Measurements from ENCODE around the gene KIRREL3. TPM values are rescaled to one million over a fixed set of nuclear protein-coding genes. Genes with fewer than 3 reads are reported as not detected.

The KIRREL3 gene
- total and polyA plus RNA-seq, 2 of the 8 experiments (the other 6 are each of a cell fraction or from before 2014, with no cell fraction given): 0.29 to 0.32 TPM

DNA sequence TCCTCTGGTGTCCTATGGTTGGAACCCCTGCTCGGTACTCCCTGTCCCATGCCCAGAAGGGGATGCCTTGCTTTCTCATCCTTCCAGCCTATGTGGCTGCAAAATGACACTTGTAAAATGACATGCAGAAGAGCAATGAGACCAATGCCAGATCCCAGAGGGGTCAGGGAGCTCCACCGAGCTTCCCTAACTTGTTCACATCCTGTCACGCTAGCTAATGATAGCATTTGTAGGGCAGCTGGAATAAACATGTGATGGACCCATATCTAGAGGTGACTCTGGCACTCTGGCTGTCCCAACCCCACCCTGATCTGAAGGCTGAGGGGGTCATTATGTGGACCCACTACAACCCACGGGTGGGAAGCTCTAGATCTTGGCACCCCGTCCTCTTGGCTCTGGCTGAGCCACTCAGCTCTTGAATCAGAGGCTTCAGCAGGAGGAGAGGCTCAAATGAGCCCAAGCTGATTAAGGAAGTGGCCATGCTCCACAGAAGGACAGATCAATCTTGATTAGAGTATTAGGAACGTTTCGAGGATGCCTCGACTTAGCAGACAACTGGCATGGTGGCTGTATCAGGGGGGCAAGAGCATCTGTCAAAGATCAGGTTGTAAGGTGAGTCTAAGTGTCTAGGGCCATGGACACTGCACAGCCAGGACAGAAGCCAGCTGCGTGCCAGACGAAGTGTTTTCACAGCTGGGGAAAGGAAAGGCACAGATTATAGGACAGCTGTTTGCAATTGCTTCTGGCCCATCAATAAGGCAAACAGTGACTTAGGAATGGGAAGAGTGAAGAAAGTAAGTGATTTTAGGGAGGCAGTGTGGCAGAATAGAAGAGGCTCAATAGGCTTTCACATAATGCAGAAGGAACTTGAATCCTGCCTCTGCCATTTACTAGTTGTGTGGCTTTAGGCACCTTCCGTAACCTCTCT lies 182.8 kb downstream of the KIRREL3 start:
- no peak overlapping the region for H3K14ac ChIP-seq (ENCODE audit: insufficient read length)
- H3K36me3 ChIP-seq (ENCODE audit: control insufficient read depth in 2 of 4, insufficient read depth in 4 of 4, low read length in 3 of 4): no peaks in the 10 kb centered on the region
- no peak overlapping the region for H2BK20ac ChIP-seq (ENCODE audit: low read length)
- no peaks in the 10 kb centered on the region for H3K23me2 ChIP-seq (ENCODE audit: low read depth, low read length)
- ChIA-PET CTCF (ENCODE audit: partially characterized antibody) (interaction anchor here (0.6 to 1.4 kb wide), 7 partner anchors 14 to 244 kb away, joined by 3 to 5 read pairs (median 4); no protein-coding TSS in a partner anchor), POLR2A (ENCODE audit: partially characterized antibody) (no interaction called here)
- H3K27me3 ChIP-seq (replicated peaks in 1 of 4; ENCODE audit: control insufficient read depth in 3 of 4, extremely low read depth in 1 of 4, insufficient read depth in 3 of 4, low read length in 3 of 4): no peaks in the 10 kb centered on the region
- no peaks in the 10 kb centered on the region for H4K20me1 ChIP-seq (replicated peaks in 1 of 2; ENCODE audit: control insufficient read depth in 1 of 2, insufficient read depth in 2 of 2, low read length in 2 of 2)
- H3K56ac ChIP-seq (replicated peaks; ENCODE audit: insufficient read length, low read depth, low read length): no peak overlapping the region
- no peak overlapping the region for H2BK5ac ChIP-seq (ENCODE audit: low read depth, low read length)
- no peak overlapping the region for H3K4me2 ChIP-seq (ENCODE audit: insufficient read depth in 1 of 2, low read depth in 2 of 2, low read length in 2 of 2)
- H3K4ac ChIP-seq (replicated peaks; ENCODE audit: insufficient read length, low read depth, low read length): no peak overlapping the region
- no peak overlapping the region for H3K9ac ChIP-seq (replicated peaks in 1 of 4; ENCODE audit: extremely low read depth in 1 of 4, low read depth in 3 of 4, low read length in 3 of 4)
- FAIRE-seq: no peak
- H4K8ac ChIP-seq (ENCODE audit: extremely low read depth, insufficient read depth, low read length): no peak overlapping the region
- no peaks in the 10 kb centered on the region for H3K79me2 ChIP-seq (ENCODE audit: control insufficient read depth in 1 of 2, insufficient read depth in 2 of 2, low read length in 2 of 2)
- WGBS, 2 experiments (ENCODE audit: extremely low coverage in 1 of 2, insufficient coverage in 1 of 2, insufficient read length in 1 of 2, insufficient replicate concordance in 2 of 2, low coverage in 1 of 2, low lambda C conversion rate in 2 of 2, missing lambda C conversion rate in 1 of 2): 87% methylated on average over 11 of the region's 11 CpGs; no CpG with 5 or more reads in 1 of the 2 experiments
- no peak overlapping the region for H2AFZ ChIP-seq (ENCODE audit: low read length)
- no peak overlapping the region for H3K18ac ChIP-seq (ENCODE audit: extremely low read depth, low read length)
- no peak overlapping the region for H4K5ac ChIP-seq (ENCODE audit: insufficient read length, low read depth, low read length)
- H2BK12ac ChIP-seq (ENCODE audit: low read depth, low read length): no peak overlapping the region
- no peak overlapping the region for H2AK5ac ChIP-seq (ENCODE audit: low read depth, low read length)
- no peak overlapping the region for H2BK120ac ChIP-seq (replicated peaks; ENCODE audit: low read depth, low read length)
- H3K27ac ChIP-seq (ENCODE audit: low read depth, low read length): no peak overlapping the region
- H3K9me3 ChIP-seq (ENCODE audit: insufficient read depth in 2 of 2, low read depth in 1 of 2, low read length in 1 of 2): no peaks in the 10 kb centered on the region
- no peak overlapping the region for H4K91ac ChIP-seq (replicated peaks; ENCODE audit: insufficient read length, low read length)
- no peaks in the 10 kb centered on the region for H3K79me1 ChIP-seq (ENCODE audit: low read depth, low read length)
- no peak overlapping the region for H2BK15ac ChIP-seq (ENCODE audit: low read length)
- no peak overlapping the region for H3K4me3 ChIP-seq (ENCODE audit: extremely low read depth in 1 of 4, insufficient read depth in 2 of 4, low read depth in 3 of 4, low read length in 4 of 4)
- H3K4me1 ChIP-seq (replicated peaks in 1 of 4; ENCODE audit: control insufficient read depth in 3 of 4, insufficient read depth in 4 of 4, low read length in 3 of 4): peaks cover 0 to 4% (median under 1%) of the 10 kb centered on the region in 4 experiments; a peak in 1 of 7 replicates
- no peak overlapping the region for H3K23ac ChIP-seq (ENCODE audit: insufficient read length)
- DNase-seq (ENCODE audit: low read depth in 1 of 2, low spot score in 2 of 2): no peak
- TF ChIP-seq BCL11A (IDR thresholded peaks at IDR 0.05; ENCODE audit: low read depth in 2 of 2, low read length in 2 of 2) (no peak), POLR2AphosphoS5 (IDR thresholded peaks at IDR 0.05; ENCODE audit: low read depth, low read length) (no peak), GABPA (IDR thresholded peaks at IDR 0.05; ENCODE audit: borderline replicate concordance, insufficient read depth, low read length) (no peak), TCF12 (IDR thresholded peaks at IDR 0.05; ENCODE audit: low read depth, low read length) (no peak), SAP30 (IDR thresholded peaks at IDR 0.05; ENCODE audit: insufficient read depth, insufficient replicate concordance, low read length) (no peak), TAF1 (IDR thresholded peaks at IDR 0.05; ENCODE audit: low read depth, low read length) (no peak), ZNF274 (IDR thresholded peaks at IDR 0.05; ENCODE audit: borderline replicate concordance, extremely low read depth, low read length) (no peak), ASH2L (IDR thresholded peaks at IDR 0.05; ENCODE audit: low read length) (no peak), POLR2A (IDR thresholded peaks at IDR 0.05; ENCODE audit: control extremely low read depth in 1 of 2, low read depth in 2 of 2, low read length in 2 of 2) (no peak), SRF (IDR thresholded peaks at IDR 0.05; ENCODE audit: low read depth, low read length) (no peak)
- TF ChIP-seq, protein P1, sequence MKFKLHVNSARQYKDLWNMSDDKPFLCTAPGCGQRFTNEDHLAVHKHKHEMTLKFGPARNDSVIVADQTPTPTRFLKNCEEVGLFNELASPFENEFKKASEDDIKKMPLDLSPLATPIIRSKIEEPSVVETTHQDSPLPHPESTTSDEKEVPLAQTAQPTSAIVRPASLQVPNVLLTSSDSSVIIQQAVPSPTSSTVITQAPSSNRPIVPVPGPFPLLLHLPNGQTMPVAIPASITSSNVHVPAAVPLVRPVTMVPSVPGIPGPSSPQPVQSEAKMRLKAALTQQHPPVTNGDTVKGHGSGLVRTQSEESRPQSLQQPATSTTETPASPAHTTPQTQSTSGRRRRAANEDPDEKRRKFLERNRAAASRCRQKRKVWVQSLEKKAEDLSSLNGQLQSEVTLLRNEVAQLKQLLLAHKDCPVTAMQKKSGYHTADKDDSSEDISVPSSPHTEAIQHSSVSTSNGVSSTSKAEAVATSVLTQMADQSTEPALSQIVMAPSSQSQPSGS (IDR thresholded peaks at IDR 0.05; ENCODE audit: low read length): no peak

Measured in H1 (cell line).